Lower lobe of right lung (tissue), 2 donors: Measurements from ENCODE around the gene WNT7B. TPM values are rescaled to one million over a fixed set of nuclear protein-coding genes. Genes with fewer than 3 reads are reported as not detected.

Source experiments
- ATAC-seq, 2 donors: fragments of 200-7000 bp; cut with Tn5 transposase; one replicate each; pipeline ENCODE4 v1.9.1; 2020 to 2022; ENCODE audit warnings: mild to moderate bottlenecking in 2 of 2, moderate library complexity in 2 of 2
- DNase-seq: peaks from one replicate; pipeline ENCODE4 v3.0.0-alpha.2; 2020
- H3K27ac ChIP-seq: fragments of 200-600 bp; one replicate; pipeline ENCODE4 v1.8.0; 2022
- H3K27me3 ChIP-seq: fragments of 200-600 bp; one replicate; pipeline ENCODE4 v1.8.0; 2022; ENCODE audit warnings: low read depth
- H3K36me3 ChIP-seq: fragments of 200-600 bp; one replicate; pipeline ENCODE4 v1.8.0; 2022; ENCODE audit warnings: mild to moderate bottlenecking
- H3K4me1 ChIP-seq: fragments of 200-600 bp; one replicate; pipeline ENCODE4 v1.8.0; 2022
- H3K4me3 ChIP-seq: fragments of 200-600 bp; one replicate; pipeline ENCODE4 v1.8.0; 2022; ENCODE audit warnings: mild to moderate bottlenecking
- H3K9me3 ChIP-seq: fragments of 200-600 bp; one replicate; pipeline ENCODE4 v1.8.0; 2022
- CTCF ChIP-seq: fragments of 200-600 bp; IDR thresholded peaks from one replicate; pipeline ENCODE4 v1.8.0; 2022; ENCODE audit warnings: antibody characterized with exemption, mild to moderate bottlenecking
- intact Hi-C: fragments of 100-400 bp; cut with DNase I; formaldehyde crosslinking; loops from one replicate; pipeline ENCODE4 v1.11.0; 2022
- total RNA-seq: library from RNA; stranded (reverse); fragmentation: NEBNext Ultra II Directional; extraction: Animal tissue kit (Norgen Biotek cat#: 25700); gene quantifications from one replicate; pipeline ENCODE4 v1.2.1, GENCODE V29; 2021
- donor health status: DM: no; HTN: yes; CAD: no; lungs with severe emphysema.

The WNT7B gene
- total RNA-seq, 1 donor from 2014 or later, result 6.3 TPM

GRCh38 chr22:45905326-45905923 is 71.5 kb downstream of the WNT7B start:
- Histone ChIP-seq H3K4me1 (peaks cover 20% of the 10 kb centered on the region), H3K27ac (peak overlapping the region; percentile 2), H3K27me3 (peaks cover 13% of the 10 kb centered on the region), H3K36me3 (no peaks in the 10 kb centered on the region), H3K9me3 (no peaks in the 10 kb centered on the region), H3K4me3 (no peak overlapping the region)
- no peak for TF ChIP-seq CTCF
- no peak for DNase-seq
- intact Hi-C loops, result no loop called here
- no peak for ATAC-seq

GRCh38 chr22:45904236-45904635 is 72.7 kb downstream of the WNT7B start:
- intact Hi-C loops, result no loop called here

GRCh38 chr22:45903355-45904135 is 73.4 kb downstream of the WNT7B start:
- peaks cover 17% of the 10 kb centered on the region for H3K27me3 ChIP-seq
- peak; percentile 66 to 79 for ATAC-seq
- no peaks in the 10 kb centered on the region for H3K9me3 ChIP-seq
- DNase-seq, result no peak
- H3K4me3 ChIP-seq, result no peak overlapping the region
- TF ChIP-seq CTCF, result no peak
- intact Hi-C loops, result no loop called here
- peaks cover 20% of the 10 kb centered on the region for H3K4me1 ChIP-seq
- H3K27ac ChIP-seq, result no peak overlapping the region
- H3K36me3 ChIP-seq, result no peaks in the 10 kb centered on the region

More at GRCh38 chr22:45904236-45904635, 72.7 kb downstream of the WNT7B start:
- Histone ChIP-seq H3K27me3 (peaks cover 13% of the 10 kb centered on the region), H3K36me3 (no peaks in the 10 kb centered on the region), H3K9me3 (no peaks in the 10 kb centered on the region), H3K4me1 (peaks cover 20% of the 10 kb centered on the region), H3K4me3 (no peak overlapping the region), H3K27ac (no peak overlapping the region)
- DNase-seq (no peak), ATAC-seq (no peak)
- no peak for TF ChIP-seq CTCF

- TF ChIP-seq CTCF, result no peak
- ATAC-seq (peak in 1 of 2 donors; percentile 39), DNase-seq (peak; percentile 34)
- Histone ChIP-seq H3K9me3 (no peaks in the 10 kb centered on the region), H3K27ac (no peak overlapping the region), H3K4me3 (no peak overlapping the region), H3K36me3 (no peaks in the 10 kb centered on the region), H3K27me3 (peaks cover 27% of the 10 kb centered on the region), H3K4me1 (no peaks in the 10 kb centered on the region)
- intact Hi-C loops, result no loop called here
Observed at GRCh38 chr22:45897736-45898135, 79.2 kb downstream of the WNT7B start.

GRCh38 chr22:45896964-45897538 is 79.9 kb downstream of the WNT7B start:
- no peaks in the 10 kb centered on the region for H3K36me3 ChIP-seq
- DNase-seq, result peak; percentile 28
- no peak overlapping the region for H3K4me3 ChIP-seq
- intact Hi-C loops, result no loop called here
- no peak for TF ChIP-seq CTCF
- ATAC-seq, result peak in 1 of 2 donors; percentile 3
- no peaks in the 10 kb centered on the region for H3K4me1 ChIP-seq
- peak overlapping the region; percentile 18 for H3K27ac ChIP-seq
- H3K9me3 ChIP-seq, result no peaks in the 10 kb centered on the region
- H3K27me3 ChIP-seq, result peaks cover 34% of the 10 kb centered on the region
